IPS-20b (cell line): Measurements from ENCODE around the gene FOXP4.

Source experiments
- H3K27ac ChIP-seq: one replicate; pipeline ENCODE4 v1.5.1; 2013; ENCODE audit warnings: low read length
- H3K27me3 ChIP-seq: 2 replicates; pipeline ENCODE4 v1.6.1; 2013; ENCODE audit warnings: mild to moderate bottlenecking, low read length, inconsistent platforms; ENCODE audit not compliant: insufficient read depth
- H3K36me3 ChIP-seq: 2 replicates; pipeline ENCODE4 v1.6.1; 2013; ENCODE audit warnings: low read depth, mild to moderate bottlenecking, inconsistent platforms, low read length, moderate library complexity; ENCODE audit not compliant: insufficient read depth
- H3K4me1 ChIP-seq: 2 replicates; pipeline ENCODE4 v1.6.1; 2013; ENCODE audit warnings: mild to moderate bottlenecking, control low read depth, inconsistent platforms, low read length, moderate library complexity; ENCODE audit not compliant: insufficient read depth
- H3K4me3 ChIP-seq: 2 replicates; pipeline ENCODE4 v1.5.1; 2013; ENCODE audit warnings: mild to moderate bottlenecking, low read length, inconsistent platforms
- H3K9ac ChIP-seq: 2 replicates; pipeline ENCODE4 v1.6.1; 2013; ENCODE audit warnings: low read depth, mild to moderate bottlenecking, inconsistent platforms, low read length, moderate library complexity
- H3K9me3 ChIP-seq: 2 replicates; pipeline ENCODE4 v1.6.1; 2013; ENCODE audit warnings: mild to moderate bottlenecking, low read depth, low read length, inconsistent platforms; ENCODE audit not compliant: insufficient read depth

Gene FOXP4

GRCh38 chr6:41597246-41598000 lies 51.2 kb downstream of the FOXP4 start:
- Histone ChIP-seq H3K27me3 (0 out of 2 replicates have a peak, but pooled peaks cover 11% of the 10 kb centered on the region), H3K4me3 (no peak overlapping the region), H3K4me1 (peaks cover 8% of the 10 kb centered on the region; the same call in 1 of the 2 replicates), H3K9me3 (no peaks in the 10 kb centered on the region), H3K27ac (no peak overlapping the region), H3K9ac (no peak overlapping the region), H3K36me3 (no peaks in the 10 kb centered on the region; the same call in 1 of the 2 replicates)

DNA sequence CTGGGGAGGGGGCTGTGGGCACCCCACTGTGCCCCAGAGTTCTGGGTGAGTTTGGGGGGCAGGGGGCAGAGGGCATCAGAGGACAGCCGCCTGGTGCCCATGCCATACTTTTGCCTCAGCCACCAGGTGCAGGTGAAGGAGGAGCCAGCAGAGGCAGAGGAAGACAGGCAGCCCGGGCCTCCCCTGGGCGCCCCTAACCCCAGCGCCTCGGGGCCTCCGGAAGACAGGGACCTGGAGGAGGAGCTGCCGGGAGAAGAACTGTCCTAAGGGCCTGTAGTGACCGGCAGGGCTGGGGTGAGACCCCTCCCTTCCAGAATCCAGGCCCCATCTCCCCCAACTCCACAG lies 52.5 kb downstream of the FOXP4 start:
- Histone ChIP-seq H3K27ac (no peak overlapping the region), H3K9me3 (no peaks in the 10 kb centered on the region), H3K4me1 (peaks cover 11% of the 10 kb centered on the region; the same call in 1 of the 2 replicates), H3K27me3 (0 out of 2 replicates have a peak, but pooled peaks cover 13% of the 10 kb centered on the region), H3K9ac (no peak overlapping the region), H3K36me3 (no peaks in the 10 kb centered on the region; the same call in 1 of the 2 replicates), H3K4me3 (no peak overlapping the region)

- H3K27ac ChIP-seq = no peak overlapping the region
- H3K9me3 ChIP-seq = no peaks in the 10 kb centered on the region
- H3K36me3 ChIP-seq = no peaks in the 10 kb centered on the region; the same call in 1 of the 2 replicates
- peaks cover 11% of the 10 kb centered on the region; the same call in 1 of the 2 replicates for H3K4me1 ChIP-seq
- H3K4me3 ChIP-seq = no peak overlapping the region
- H3K27me3 ChIP-seq = 0 out of 2 replicates have a peak, but pooled peaks cover 13% of the 10 kb centered on the region
- H3K9ac ChIP-seq = no peak overlapping the region
Measured at GRCh38 chr6:41599015-41599851, 53.1 kb downstream of the FOXP4 start.

DNA sequence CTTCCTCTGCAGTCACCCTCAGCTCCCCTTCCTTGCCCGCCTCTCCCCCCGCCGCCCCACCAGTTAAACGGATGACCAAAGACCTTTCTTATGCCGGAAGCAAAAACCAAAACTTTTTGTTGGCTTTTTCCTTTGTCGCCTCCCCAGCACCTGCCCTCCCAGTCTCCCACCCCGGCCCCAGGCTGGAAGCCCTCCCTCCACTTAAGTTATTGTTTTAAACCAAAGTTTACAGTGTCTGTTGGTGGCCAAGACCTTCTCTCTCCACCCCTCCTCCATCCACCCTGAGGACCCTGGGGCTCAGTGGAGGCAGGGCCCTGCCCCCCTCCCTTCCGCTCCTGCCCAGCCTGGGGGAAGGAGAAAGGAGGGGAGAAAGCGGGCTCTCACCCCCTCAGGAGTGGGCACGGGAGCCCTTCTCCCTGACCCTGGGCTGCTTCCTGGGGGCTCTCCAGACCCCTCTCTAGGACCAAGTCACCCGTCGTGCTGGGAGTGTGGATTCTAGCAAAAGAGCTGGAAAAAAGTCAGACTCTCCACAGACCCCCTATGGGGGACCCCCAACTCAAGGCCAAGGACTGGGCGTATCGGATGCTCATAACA lies 53.8 kb downstream of the FOXP4 start:
- Histone ChIP-seq H3K36me3 (no peaks in the 10 kb centered on the region; the same call in 1 of the 2 replicates), H3K27ac (no peak overlapping the region), H3K4me3 (no peak overlapping the region), H3K4me1 (peaks cover 11% of the 10 kb centered on the region; the same call in 1 of the 2 replicates), H3K27me3 (0 out of 2 replicates have a peak, but pooled peaks cover 13% of the 10 kb centered on the region), H3K9ac (peak overlapping the region; percentile 27; the same call in 1 of the 2 replicates), H3K9me3 (no peaks in the 10 kb centered on the region)

DNA sequence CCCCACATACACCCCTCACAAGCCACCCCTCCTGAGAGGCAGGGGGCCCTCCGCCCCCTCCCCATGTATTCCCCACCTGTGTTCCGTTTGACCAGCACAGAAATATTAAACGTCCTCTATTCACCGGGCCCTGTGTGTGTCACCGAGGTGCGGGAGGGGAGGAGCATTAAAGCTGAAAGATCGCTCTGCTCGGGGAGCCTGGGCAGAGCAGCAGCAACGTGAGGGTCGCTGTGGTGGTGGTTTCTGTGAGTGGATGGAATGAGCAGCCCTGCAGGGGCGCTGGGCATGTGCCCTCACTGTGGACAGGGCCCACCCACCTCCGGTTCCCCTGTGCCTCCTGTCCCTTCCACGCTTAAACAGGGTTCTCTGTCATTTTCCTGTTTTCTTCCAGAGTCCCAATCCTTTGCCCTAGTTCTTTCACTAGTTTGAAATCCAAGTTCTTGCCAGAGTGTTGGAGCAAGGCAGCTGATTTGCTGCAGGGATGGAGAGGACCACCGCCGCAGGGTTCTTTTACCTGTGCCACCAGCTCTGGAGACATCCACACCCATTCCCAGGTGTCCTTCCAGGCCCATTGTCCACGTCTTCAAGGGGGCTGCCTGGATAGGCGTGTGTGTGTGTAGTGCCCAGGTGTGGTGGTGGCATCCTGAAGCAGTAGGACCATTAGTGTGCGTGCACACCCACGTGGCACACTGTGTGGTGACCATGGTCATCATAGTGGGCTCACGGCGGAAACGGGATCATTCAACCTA lies 54.5 kb downstream of the FOXP4 start:
- H3K4me1 ChIP-seq = peaks cover 11% of the 10 kb centered on the region; the same call in 1 of the 2 replicates
- H3K27me3 ChIP-seq = 0 out of 2 replicates have a peak, but pooled peaks cover 13% of the 10 kb centered on the region
- no peak overlapping the region for H3K27ac ChIP-seq
- no peaks in the 10 kb centered on the region for H3K9me3 ChIP-seq
- H3K9ac ChIP-seq = no peak overlapping the region
- H3K4me3 ChIP-seq = no peak overlapping the region
- H3K36me3 ChIP-seq = no peaks in the 10 kb centered on the region

DNA sequence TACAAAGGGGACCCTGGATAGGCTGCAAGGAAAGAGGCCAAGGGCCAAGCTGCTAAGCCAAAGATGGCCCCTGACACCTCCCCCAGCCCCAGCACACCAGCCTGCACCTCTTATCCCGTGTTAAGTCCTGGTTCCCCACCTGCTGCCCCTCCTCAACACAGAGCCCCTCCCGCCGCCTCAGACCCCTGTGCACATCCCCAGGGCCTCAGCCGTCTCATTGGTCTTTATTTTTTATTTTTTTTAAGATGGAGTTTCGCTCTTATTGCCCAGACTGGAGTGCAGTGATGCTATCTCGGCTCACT lies 55.0 kb downstream of the FOXP4 start:
- Histone ChIP-seq H3K36me3 (no peaks in the 10 kb centered on the region), H3K27ac (no peak overlapping the region), H3K9ac (no peak overlapping the region), H3K27me3 (0 out of 2 replicates have a peak, but pooled peaks cover 13% of the 10 kb centered on the region), H3K9me3 (no peaks in the 10 kb centered on the region), H3K4me1 (peaks cover 11% of the 10 kb centered on the region; the same call in 1 of the 2 replicates), H3K4me3 (no peak overlapping the region)

DNA sequence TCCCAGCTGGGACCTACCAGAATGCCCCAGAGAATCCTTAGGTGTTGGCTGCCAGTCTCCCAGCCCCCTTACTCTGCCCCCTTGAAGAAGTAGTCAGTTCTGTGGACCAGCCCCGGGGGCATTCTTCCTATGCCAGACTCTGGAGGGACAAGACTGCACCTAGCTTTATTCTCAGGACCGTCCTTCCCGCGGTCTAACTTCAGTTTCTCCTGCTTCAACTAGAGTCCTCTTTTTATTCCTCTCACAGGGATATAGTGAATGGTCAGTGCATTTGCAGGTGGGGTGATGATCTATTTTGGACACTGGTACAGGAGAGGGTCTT lies 56.2 kb downstream of the FOXP4 start:
- Histone ChIP-seq H3K27me3 (0 out of 2 replicates have a peak, but pooled peaks cover 13% of the 10 kb centered on the region), H3K36me3 (no peaks in the 10 kb centered on the region), H3K4me3 (no peak overlapping the region; the same call in 1 of the 2 replicates), H3K9ac (no peak overlapping the region), H3K4me1 (peaks cover 11% of the 10 kb centered on the region; the same call in 1 of the 2 replicates), H3K27ac (no peak overlapping the region), H3K9me3 (no peaks in the 10 kb centered on the region)

GRCh38 chr6:41602864-41603608 lies 56.9 kb downstream of the FOXP4 start:
- H3K27ac ChIP-seq = no peak overlapping the region

GRCh38 chr6:41604006-41604405 lies 57.8 kb downstream of the FOXP4 start:
- Histone ChIP-seq H3K27me3 (0 out of 2 replicates have a peak, but pooled peaks cover 13% of the 10 kb centered on the region), H3K27ac (no peak overlapping the region), H3K9ac (no peak overlapping the region), H3K9me3 (no peaks in the 10 kb centered on the region), H3K36me3 (no peaks in the 10 kb centered on the region), H3K4me1 (peaks cover 11% of the 10 kb centered on the region; the same call in 1 of the 2 replicates), H3K4me3 (no peak overlapping the region)

More at GRCh38 chr6:41602864-41603608, 56.9 kb downstream of the FOXP4 start:
- Histone ChIP-seq H3K36me3 (no peaks in the 10 kb centered on the region), H3K4me1 (peaks cover 11% of the 10 kb centered on the region; the same call in 1 of the 2 replicates), H3K4me3 (peak overlapping the region; percentile 62), H3K9me3 (no peaks in the 10 kb centered on the region), H3K27me3 (0 out of 2 replicates have a peak, but pooled peaks cover 13% of the 10 kb centered on the region), H3K9ac (peak overlapping the region; percentile 43; the same call in 1 of the 2 replicates)

- Histone ChIP-seq H3K9me3 (no peaks in the 10 kb centered on the region), H3K27me3 (peaks cover 11% of the 10 kb centered on the region; the same call in 1 of the 2 replicates), H3K4me1 (peaks cover 5% of the 10 kb centered on the region; the same call in 1 of the 2 replicates), H3K36me3 (no peaks in the 10 kb centered on the region), H3K4me3 (no peak overlapping the region), H3K9ac (no peak overlapping the region), H3K27ac (no peak overlapping the region)
Measured at GRCh38 chr6:41605649-41606048, 59.5 kb downstream of the FOXP4 start.
